ENCODE data around the gene COL1A1.
A peak's percentile ranks its signal among the peaks of the same experiment; 100 is the strongest.

COL1A1 gene

DNA sequence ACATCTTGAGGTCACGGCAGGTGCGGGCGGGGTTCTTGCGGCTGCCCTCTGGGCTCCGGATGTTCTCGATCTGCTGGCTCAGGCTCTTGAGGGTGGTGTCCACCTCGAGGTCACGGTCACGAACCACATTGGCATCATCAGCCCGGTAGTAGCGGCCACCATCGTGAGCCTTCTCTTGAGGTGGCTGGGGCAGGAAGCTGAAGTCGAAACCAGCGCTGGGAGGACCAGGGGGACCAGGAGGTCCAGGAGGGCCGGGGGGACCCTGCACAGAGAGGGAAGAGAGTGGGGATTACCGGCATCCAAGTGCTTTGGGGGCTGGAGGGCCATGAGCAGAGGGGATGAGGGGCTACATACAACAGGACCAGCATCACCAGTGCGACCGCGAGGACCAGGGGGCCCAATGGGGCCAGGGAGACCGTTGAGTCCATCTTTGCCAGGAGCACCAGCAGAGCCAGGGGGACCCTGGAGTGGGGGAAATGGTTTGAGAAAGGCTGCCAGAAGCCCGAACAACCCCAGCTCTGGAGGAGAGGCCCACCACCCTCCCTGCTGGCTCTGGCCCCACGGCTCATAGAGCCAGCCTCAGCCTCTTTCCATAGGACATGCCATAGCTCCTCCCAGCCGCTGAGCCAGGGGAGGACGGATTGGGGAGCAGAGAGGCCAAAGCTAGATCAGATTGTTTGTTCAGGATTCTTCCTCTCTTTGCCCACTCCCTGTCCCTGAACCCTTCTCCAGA, 14.6 kb downstream of the COL1A1 start:
- DNase-seq, result no peak

DNA sequence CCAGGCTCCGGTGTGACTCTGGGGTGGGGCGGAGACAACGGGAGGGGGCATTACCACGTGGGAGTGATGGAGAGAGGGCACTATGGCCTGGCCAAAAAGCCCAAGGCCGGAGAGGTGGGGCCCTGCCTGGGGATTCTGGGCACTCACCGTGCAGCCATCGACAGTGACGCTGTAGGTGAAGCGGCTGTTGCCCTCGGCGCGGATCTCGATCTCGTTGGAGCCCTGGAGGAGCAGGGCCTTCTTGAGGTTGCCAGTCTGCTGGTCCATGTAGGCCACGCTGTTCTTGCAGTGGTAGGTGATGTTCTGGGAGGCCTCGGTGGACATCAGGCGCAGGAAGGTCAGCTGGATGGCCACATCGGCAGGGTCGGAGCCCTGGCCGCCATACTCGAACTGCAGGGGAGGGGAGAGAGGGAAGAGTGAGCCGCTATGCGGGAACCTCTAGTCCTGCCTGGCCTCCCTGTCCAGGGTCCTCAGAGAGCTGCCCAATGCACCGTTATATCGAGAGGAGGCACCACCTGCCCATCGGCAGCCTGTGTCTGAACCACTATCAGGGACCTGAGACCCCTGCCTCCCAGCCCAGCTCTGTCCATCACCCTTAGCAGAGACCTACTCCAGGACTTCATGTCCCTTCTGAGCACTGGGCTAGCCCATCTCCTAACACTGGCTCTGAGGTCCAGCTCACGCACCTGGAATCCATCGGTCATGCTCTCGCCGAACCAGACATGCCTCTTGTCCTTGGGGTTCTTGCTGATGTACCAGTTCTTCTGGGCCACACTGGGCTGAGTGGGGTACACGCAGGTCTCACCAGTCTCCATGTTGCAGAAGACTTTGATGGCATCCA, 15.6 kb downstream of the COL1A1 start:
- no peak for DNase-seq

DNA sequence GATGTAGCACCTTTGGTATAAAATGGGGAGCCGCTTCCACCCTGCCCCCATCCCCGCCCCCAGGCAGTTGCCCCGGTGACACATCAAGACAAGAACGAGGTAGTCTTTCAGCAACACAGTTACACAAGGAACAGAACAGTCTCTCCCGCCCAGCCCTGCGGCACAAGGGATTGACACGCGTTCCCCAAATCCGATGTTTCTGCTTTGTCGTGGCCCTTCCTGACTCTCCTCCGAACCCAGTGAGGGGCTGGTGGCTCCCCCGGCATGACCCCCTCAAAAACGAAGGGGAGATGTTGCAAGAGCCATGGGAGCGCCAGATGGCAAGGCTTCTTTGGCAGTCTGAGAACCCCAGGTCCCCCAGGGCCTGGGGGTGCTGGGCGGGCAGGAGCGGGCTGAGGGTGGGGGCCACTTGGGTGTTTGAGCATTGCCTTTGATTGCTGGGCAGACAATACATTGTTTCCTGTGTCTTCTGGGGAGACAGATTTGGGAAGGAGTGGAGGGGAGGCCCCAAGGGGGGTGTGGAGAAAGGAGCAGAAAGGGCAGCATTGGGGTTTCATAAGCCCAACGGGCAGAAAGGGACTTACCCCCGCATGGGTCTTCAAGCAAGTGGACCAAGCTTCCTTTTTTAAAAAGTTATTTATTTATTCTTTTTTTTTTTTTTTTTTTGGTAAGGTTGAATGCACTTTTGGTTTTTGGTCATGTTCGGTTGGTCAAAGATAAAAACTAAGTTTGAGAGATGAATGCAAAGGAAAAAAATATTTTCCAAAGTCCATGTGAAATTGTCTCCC, 16.6 kb downstream of the COL1A1 start:
- DNase-seq, result peak; percentile 59 to 70 (median 66)

DNA sequence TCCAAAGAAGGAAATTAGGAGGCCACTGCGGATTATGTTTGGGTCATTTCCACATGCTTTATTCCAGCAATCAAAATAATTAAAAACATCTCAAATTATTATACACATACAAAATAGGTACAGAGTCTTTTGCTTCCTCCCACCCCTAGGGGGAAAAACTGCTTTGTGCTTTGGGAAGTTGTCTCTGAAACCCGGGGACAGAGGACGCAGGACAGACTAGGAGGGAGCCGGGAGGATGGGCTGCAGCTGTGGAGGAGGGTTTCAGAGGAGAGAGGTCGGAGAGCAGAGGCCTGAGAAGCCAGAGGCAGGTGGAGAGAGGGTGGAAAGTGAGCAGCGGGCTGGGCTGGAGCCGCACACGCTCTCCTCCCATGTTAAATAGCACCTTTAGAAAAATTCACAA, 17.4 kb downstream of the COL1A1 start:
- no peak for DNase-seq

DNA sequence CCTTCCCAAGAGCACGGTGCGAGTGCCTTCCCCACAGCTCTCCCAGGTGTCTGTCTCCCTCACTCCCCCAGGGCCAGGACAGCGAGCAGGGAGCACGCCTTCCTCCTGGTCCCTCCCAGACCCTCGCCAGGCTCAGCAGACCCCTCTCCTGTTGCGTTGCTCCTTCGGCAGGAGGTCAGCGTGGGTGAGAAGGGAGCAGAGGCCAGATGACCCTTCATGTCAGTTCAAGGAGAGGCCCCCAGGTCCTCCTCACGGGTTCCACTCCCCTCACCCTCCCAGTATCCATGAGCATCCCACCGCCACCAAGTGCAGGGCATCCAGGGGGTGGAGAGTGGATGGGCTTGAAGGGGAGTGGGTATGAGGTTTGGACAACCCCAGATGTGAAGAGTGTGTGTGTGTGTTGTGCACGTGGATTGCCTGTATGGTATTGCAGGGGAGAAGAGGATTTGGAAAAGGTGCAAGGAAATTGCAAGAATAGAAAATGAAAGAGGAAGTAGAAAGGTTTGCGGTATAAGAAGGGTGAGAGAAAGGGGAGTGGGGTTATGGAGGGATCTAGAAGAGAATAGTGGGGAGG, 17.9 kb downstream of the COL1A1 start:
- DNase-seq, result peak in 2 of 3 donors; percentile 31 to 39

DNA sequence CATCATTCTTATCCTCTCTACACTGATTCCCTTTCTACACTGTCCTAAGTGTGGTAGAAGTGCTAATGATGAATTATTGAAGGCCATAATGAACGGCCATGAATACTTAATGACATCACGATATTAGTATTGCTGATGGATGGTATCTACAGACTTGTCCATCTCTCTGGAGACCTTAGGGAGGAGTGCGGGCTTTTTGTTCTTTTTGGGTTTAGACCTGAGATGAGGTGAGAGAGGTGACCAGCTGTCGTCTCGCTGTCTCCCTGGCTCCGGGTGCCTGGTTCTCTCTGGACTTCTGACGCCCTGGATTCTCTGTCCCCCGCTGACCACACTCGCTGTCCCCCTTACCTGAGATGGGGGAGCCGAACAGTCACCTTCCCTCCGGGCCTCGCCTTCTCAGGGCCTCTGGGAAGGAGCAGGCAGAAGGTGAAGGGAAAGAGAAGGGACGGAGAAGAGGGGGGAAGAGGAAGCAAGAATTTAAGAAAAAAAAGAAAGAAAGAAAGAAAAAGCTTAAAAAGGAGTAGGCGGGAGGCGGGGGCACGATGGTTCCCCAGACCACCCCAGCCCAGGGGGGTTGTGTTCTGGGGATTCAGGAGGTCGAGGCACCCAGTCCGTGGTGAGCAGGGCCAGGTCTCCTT, 18.5 kb downstream of the COL1A1 start:
- no peak for DNase-seq

DNA sequence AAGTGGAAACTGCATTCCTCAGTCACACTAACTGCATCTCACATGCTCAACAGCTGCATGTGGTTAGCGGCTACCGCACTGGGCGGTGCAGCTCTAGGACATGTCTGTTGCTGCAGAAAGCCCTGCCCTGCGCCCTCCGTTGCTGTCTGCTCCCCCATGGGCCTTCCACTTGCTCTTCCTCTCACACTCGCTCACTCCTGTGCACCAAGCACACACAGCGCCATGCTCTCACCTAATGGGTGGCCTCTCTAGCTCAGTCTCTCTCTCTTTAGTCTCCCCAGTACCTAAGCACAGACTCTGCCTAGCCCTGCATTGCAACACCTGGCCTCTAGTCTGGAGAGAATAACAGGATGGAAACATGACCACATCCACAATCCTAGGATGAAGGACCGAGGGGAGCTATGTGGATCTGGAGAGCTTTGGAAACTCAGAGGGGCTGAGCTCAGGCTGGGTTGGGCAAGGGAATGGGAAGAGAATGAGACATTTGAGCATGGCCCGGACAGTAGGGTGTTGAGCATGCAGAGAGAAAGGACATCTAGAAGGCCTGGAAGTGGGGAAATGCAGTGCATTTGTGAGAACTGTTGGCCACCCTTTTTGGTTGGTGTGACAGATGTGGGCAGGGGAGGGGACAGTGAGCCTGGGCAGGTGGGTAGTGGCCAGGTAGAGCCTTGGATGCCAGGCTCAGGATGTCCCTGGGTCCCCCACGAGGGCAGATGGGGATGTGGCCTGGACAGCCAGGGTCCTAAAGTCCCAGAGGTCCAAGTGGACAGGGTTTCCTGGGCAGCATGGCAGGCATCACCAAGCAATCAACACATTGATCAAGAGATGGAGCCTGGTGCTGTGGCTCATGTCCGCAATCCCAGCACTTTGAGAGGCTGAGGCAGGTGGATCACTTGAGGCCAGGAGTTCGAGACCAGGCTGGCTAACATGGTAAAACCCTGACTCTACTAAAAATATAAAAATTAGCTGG, 19.6 kb downstream of the COL1A1 start:
- no peak for DNase-seq

DNA sequence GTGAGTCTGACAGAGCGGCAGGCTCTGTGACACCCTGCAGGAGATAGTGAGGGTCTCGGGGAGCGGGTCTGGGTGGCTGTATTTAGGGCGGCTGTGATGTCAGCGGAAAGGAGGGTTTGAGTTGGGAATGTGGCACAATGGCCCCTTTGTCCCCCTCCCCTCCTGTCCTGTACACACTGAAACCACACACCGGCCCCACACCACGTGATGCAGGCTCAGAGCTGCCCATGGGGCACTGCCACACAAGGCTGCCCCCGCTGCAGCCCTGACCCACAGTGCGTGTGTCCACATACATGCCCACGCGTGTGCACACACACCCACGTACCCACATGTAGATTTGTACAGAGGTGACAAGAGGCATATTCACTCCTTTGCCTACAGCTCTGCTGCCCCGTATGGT, 20.3 kb downstream of the COL1A1 start:
- DNase-seq, result no peak

DNA sequence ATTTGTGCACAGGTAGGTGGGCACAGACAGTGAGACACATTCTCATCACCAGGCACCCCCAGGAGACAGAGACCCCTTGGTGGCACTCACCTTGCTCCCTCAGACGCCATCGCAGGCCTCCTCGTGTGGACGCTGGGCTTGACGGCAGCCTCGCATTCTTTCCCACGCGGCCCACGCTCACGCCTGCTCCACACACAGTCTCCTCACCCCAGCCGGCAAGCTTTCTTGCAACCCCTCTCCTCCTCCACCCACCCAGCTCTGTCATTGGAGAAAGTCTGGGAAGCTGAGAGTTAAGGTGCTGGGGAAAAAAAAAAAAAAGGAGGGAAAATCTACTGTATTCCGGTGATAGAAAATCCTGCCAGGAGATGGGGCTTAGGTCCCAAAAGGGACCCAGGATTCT, 20.8 kb downstream of the COL1A1 start:
- no peak for DNase-seq

DNA sequence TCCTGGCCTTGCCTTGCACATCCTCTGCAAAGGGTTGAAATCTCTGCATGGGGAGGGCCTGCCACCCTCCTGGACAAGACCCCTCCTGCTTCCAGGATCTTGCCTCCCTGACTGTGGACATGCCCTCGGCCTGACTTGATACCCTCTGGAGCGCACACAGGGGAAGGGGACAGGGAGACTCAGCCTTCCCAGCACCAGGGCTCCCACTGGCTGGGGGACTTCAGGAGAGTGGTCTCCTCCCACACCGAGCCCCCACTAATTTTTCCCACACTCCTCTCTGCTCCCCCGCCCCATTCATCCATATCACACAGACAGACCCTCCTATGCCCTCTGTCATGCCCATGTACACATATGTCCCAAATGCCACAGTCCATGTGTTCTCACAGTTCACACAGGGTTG, 21.3 kb downstream of the COL1A1 start:
- DNase-seq, result no peak

DNA sequence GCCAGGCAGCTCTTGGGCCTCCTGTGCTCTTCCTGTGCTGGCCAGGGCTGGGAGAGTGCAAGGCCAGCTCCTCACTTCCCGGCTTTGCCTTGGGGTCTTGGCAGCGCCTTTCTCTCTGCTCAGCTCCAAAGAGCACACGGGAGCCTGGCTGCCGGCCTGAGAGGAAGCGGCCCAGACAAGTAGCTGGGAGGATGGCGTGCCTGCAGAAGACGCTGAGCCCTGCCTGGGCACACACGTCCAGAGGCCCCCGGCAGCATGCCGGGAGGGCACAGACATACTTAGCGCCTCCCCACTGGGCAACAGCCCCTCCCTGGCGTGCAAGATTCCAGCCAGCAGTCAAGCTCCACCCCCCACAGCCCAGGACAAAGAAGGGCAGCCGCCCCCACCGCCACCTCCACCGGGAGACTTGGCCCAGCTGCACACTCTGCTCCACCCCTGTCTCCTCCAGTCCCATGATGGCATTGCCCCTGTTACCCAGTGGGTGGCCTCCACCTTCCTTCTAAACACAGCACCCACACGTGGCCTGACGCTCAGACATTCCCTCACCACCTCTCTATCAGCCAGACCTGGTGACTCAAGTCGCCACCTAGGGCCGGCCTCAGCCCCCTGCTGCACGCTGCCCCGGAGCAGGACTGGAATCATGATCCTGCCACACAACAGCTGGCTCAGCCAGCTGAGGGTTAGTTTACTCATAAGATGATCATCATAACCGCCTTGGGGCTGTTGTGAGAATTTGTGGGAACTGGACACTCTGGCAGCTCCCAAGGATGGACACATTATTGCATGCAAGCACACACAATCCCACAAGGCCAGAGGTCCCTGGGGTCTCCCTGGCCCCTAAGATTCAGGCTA, 23.2 kb downstream of the COL1A1 start:
- peak; percentile 64 to 75 (median 67) for DNase-seq

DNA sequence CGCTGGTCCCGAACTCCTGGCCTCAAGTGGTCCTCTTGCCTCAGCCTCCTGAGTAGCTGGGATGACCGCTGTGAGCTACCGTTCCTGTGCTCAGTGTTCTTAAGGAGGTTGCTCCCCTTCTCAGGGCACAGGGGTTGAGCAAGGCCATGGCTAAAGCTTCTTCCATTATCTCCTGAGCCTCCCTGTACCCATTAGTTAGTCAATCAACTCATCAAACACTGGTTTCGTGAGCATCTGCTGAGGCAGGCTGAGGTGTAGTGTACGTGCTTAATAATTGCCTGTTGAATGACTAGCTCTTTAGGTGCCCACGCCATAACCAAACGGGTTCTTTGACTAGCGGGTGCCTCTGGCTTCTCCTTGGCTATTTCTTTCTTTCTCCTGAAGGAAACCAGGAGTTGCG, 24.0 kb downstream of the COL1A1 start:
- no peak for DNase-seq

DNA sequence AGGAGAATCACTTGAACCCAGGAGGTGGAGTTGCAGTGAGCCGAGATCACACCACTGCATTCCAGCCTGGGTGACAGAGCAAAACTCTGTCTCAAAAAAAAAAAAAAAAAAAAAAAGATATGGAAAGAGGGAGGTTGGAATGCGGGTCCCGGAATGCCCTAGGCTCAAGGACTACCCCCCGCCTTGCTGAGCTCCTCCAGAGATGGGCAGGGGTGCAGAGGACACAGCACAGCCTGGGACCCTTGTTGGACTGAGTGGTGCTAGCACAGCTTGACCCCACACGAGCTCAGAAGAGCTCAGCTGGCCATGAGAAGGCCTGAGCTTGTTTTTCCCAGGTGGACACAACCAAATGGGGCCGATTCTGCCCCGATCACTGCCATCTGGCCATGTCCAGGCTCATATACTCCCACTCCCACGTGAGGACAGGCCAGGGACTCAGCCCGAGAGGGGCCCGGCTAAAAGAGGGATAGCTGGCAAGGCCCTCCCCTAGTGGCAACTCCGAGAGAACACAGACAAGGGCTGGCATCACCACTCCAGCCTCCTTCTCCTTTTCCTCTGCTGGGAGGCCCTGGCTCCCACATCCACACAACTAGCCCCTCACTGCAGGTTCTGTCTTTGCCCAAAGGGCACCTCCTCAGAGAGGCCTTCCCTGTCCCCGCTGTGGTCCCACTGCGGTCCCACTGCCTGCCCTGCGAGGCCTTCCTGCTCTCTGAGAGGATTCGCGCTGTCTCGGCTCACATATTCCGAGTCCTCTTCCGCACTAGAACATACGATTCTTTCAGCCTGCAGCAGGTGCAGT, 24.7 kb downstream of the COL1A1 start:
- no peak for DNase-seq

DNA sequence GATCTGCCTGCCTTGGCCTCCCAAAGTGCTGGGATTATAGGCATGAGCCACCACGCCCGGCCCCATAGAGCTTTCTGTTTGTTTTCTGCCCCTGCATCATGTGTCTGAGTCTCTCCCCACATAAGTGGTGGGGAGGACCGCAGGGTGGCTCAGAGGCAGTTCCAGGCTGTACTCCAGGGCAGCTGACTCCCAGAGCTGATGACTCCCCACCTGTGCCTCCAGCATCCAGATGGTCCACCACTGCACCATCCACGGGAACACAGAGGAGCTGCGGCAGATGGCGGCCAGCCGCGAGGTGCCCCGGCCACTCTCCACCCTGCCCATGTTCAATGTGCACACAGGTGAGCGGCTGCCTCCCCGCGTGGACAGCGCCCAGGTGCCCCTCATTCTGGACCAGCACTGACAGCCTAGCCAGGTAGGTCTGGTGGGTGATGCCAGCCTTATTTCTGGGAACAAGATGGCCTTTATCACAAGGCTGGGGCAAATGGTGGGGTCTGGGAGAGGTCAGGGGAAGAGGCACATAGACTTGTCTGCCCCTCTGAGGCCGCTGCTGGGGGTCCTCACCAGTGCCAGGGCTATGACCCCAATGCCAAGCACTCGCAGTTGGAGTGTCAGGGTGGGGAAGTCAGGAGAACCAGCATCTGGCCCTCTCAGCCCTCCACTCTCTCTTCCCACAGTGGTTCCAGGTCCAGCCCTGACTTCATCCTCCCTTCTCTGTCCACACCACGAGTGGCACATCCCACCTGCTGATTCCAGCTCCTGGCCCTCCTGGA, 26.2 kb downstream of the COL1A1 start:
- no peak for DNase-seq

DNA sequence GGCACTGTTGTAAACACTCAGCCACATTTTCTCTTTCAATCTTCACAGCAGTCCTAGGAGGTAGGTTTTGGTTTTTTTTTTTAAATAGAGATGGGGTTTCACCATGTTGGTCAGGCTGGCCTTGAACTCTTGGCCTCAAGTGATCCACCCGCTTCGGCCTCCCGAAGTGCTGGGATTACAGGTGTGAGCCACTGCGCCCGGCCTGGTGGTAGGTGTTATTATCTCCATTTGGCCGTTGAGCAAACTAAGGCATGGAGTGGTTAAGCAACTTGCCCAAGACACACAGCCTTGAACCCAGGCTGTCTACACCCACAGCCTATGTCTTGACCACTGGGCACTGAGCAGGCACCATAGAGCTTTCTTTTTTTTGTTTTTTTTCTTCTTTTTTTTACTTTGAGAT, 27.0 kb downstream of the COL1A1 start:
- DNase-seq, result no peak

DNA sequence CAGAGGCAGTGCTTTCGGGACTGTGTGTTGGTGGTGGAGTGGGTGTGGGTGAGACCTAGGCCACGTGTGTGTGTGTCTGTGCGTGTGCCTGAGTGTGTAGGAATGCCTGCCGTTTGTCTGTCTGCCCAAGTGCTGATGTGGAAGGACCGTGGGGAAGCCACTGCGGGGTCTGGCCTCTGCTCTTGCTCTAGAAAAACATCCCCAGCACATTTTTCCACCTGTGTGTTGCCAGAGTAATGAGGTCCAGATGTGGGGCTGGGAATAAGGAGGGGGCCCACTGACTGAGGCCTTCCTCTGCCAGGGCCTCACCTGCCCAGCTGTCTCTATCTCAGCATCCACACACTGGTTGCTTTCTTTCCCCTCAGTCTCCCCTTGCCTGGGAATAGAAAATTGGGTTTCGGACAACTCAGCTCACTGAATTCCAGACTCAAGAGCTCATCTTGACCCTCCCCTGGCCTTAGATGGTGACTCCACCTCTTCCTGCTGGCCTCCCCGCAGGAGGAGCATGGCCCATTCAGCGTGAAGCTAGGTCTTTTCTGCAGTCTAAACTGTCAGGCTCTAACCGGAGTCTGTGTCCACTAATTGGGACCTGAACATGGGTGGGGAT, 28.0 kb downstream of the COL1A1 start:
- DNase-seq, result no peak

DNA sequence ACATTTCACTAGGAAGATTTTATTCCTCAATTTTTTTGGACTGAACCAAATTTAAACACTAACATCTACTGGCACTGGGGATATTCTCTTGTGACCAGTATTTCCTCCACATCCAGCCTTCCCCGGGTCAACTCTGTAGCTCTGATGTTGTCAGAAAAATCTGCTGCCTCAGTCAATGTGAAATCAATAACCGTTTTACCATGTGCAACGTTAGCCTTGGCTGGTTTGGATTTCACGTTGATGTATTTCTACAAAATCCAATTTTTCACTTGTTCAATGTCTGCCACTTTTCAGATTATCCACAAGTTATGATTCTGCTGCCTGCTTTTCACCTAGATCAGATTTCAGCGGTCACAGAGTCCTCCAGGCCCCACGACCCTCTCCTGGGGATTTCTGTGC, 28.5 kb downstream of the COL1A1 start:
- no peak for DNase-seq

DNA sequence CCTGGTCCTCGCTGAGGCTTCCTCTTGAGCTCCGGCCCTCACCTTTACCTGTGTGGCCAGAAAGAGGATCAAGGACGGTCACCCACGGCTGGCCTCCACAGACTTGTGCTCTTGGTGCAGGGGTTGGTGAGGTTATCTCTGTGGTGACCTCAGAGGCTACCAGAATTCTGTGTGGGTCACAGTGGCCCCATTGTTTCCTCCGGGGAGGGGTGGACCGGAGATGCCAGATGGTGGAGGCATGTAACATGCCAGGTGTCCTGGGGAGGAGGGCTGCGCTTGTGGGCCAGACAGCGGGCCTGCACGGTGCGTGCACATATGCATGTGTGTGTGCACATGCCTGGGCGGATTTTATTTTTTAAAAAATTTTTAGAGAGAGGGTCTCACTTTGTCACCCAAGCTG, 29.3 kb downstream of the COL1A1 start:
- no peak for DNase-seq

All from suppressor macrophage treated with lipopolysaccharide for 1 hour (primary cell).